Measurements from ENCODE around the gene CIP2A.

GRCh38 chr3:108589998-108590323 lies 723 bp upstream of the CIP2A start:
- no peak for TF ChIP-seq FOSL2 (IDR thresholded peaks at IDR 0.05)
- TF ChIP-seq FOSL2 (CRISPR knock-in tag; IDR thresholded peaks at IDR 0.05): peak; percentile 67
- no peak for TF ChIP-seq CTCF (IDR thresholded peaks at IDR 0.05)
- no peak for TF ChIP-seq MAX (IDR thresholded peaks at IDR 0.05)
- TF ChIP-seq KDM1A (IDR thresholded peaks at IDR 0.05; ENCODE audit: low read depth): no peak
- no peak for TF ChIP-seq RNF2 (IDR thresholded peaks at IDR 0.05; ENCODE audit: borderline replicate concordance, low read depth)
- TF ChIP-seq POLR2A (IDR thresholded peaks at IDR 0.05; ENCODE audit: low read length): no peak

Measured in A549 (cell line).